PC-9 (cell line): ENCODE measurements around the gene SLC6A3. TPM values are rescaled to one million over a fixed set of nuclear protein-coding genes. Genes with fewer than 3 reads are reported as not detected.
A peak's percentile ranks its signal among the peaks of the same experiment; 100 is the strongest.

ENCODE experiments used
- BruUV-seq: library from RNA; stranded (reverse); fragments of 400-500 nt; replicated peaks from 2 replicates; lab custom pipeline; 2021; lab: Mats Ljungman, UMichigan
- CTCF ChIA-PET: fragments of 300-600 bp; sonication (Branson Sonifier 250); formaldehyde crosslinking; loops from one replicate; lab custom pipeline; 2022; ENCODE audit warnings: antibody characterized with exemption; lab: Charles Lee
- POLR2A ChIA-PET: fragments of 300-600 bp; sonication (Branson Sonifier 250); formaldehyde crosslinking; loops from one replicate; lab custom pipeline; 2022; ENCODE audit warnings: antibody characterized with exemption; ENCODE audit not compliant: unreplicated experiment; lab: Charles Lee
- DNase-seq, 2 experiments: peaks; one replicate each; pipeline versions ENCODE4 v3.0.0 to v3.0.0-alpha.2; 2015 to 2022; ENCODE audit warnings: mixed read lengths in 1 of 2
- H2AFZ ChIP-seq: fragments of 200-600 bp; sonication (generic); 2 replicates; pipeline ENCODE4 v1.8.1; 2017; ENCODE audit warnings: antibody characterized with exemption
- H3F3A ChIP-seq: fragments of 200-600 bp; sonication (generic); 2 replicates; pipeline ENCODE4 v1.8.1; 2017; ENCODE audit warnings: antibody characterized with exemption, mild to moderate bottlenecking, low read depth; ENCODE audit not compliant: insufficient read depth
- H3K27ac ChIP-seq: fragments of 200-600 bp; sonication (generic); 2 replicates; pipeline ENCODE4 v1.6.1; 2016; ENCODE audit warnings: mixed run types
- H3K27me3 ChIP-seq: fragments of 200-600 bp; sonication (generic); 2 replicates; pipeline ENCODE4 v1.6.1; 2016; ENCODE audit warnings: low read depth, mixed run types; ENCODE audit not compliant: insufficient read depth
- H3K36me3 ChIP-seq: fragments of 200-600 bp; sonication (generic); 2 replicates; pipeline ENCODE4 v1.6.1; 2016; ENCODE audit warnings: low read depth, mixed run types
- H3K4me1 ChIP-seq: fragments of 200-600 bp; sonication (generic); replicated peaks from 2 replicates; pipeline ENCODE4 v1.6.1; 2016; ENCODE audit warnings: mixed run types; ENCODE audit not compliant: insufficient read depth
- H3K4me2 ChIP-seq: fragments of 200-600 bp; sonication (generic); 2 replicates; pipeline ENCODE4 v1.6.1; 2017; ENCODE audit warnings: mixed run types
- H3K4me3 ChIP-seq: fragments of 200-600 bp; sonication (generic); 2 replicates; pipeline ENCODE4 v1.6.1; 2016; ENCODE audit warnings: mixed run types
- H3K79me2 ChIP-seq: fragments of 200-600 bp; sonication (generic); 2 replicates; pipeline ENCODE4 v1.6.1; 2017; ENCODE audit warnings: low read depth, mixed run types
- H3K9me2 ChIP-seq: fragments of 200-600 bp; sonication (generic); 2 replicates; pipeline ENCODE4 v1.8.1; 2017; ENCODE audit warnings: mild to moderate bottlenecking; ENCODE audit not compliant: insufficient read depth
- H3K9me3 ChIP-seq: fragments of 200-600 bp; sonication (generic); 2 replicates; pipeline ENCODE4 v1.8.1; 2016; ENCODE audit warnings: low read depth; ENCODE audit not compliant: insufficient read depth
- H4K20me1 ChIP-seq: fragments of 200-600 bp; sonication (generic); 2 replicates; pipeline ENCODE4 v1.8.1; 2017; ENCODE audit not compliant: insufficient read depth
- CTCF ChIP-seq: fragments of 200-600 bp; sonication (generic); conservative IDR thresholded peaks from 2 replicates; pipeline ENCODE4 v1.6.1; 2017; ENCODE audit warnings: mixed run types, antibody characterized with exemption, mild to moderate bottlenecking, moderate library complexity
- EZH2 ChIP-seq: fragments of 200-600 bp; sonication (generic); IDR thresholded peaks from 2 replicates; pipeline ENCODE4 v1.8.0; 2017; ENCODE audit warnings: antibody characterized with exemption, low read depth
- intact Hi-C: fragments of 100-400 bp; cut with micrococcal nuclease; formaldehyde crosslinking; loops from one replicate; pipeline ENCODE4 v1.10.0; 2022; ENCODE audit not compliant: unreplicated experiment
- total RNA-seq: library from RNA; stranded (reverse); gene quantifications from 2 replicates; pipeline ENCODE4 v1.2.3, GENCODE V29; 2021

The SLC6A3 gene
- total RNA-seq, 1 experiment from 2014 or later = not detected

GRCh38 chr5:1432296-1432695 is 12.9 kb downstream of the SLC6A3 start:
- Histone ChIP-seq H3K4me2 (no peak overlapping the region), H3K27ac (no peak overlapping the region), H3K9me2 (no peaks in the 10 kb centered on the region), H3K36me3 (no peaks in the 10 kb centered on the region), H3K9me3 (peaks cover 14% of the 10 kb centered on the region), H3K27me3 (peaks cover 99% of the 10 kb centered on the region), H3K4me1 (no peaks in the 10 kb centered on the region), H3K4me3 (no peak overlapping the region), H4K20me1 (no peaks in the 10 kb centered on the region), H2AFZ (no peak overlapping the region), H3K79me2 (no peaks in the 10 kb centered on the region), H3F3A (no peaks in the 10 kb centered on the region)
- no peak for DNase-seq
- ChIA-PET POLR2A (no interaction called here), CTCF (no interaction called here)
- intact Hi-C loops = no loop called here
- peak; percentile 91 for TF ChIP-seq EZH2
- no peak for TF ChIP-seq CTCF
- BruUV-seq = no TSS peak

- no peaks in the 10 kb centered on the region for H4K20me1 ChIP-seq
- H3K9me3 ChIP-seq = peaks cover 14% of the 10 kb centered on the region
- H3K36me3 ChIP-seq = no peaks in the 10 kb centered on the region
- H2AFZ ChIP-seq = no peak overlapping the region
- no peak overlapping the region for H3K27ac ChIP-seq
- ChIA-PET POLR2A (no interaction called here), CTCF (no interaction called here)
- DNase-seq = no peak
- peaks cover 99% of the 10 kb centered on the region for H3K27me3 ChIP-seq
- H3K4me1 ChIP-seq = no peaks in the 10 kb centered on the region
- H3K79me2 ChIP-seq = no peaks in the 10 kb centered on the region
- no peaks in the 10 kb centered on the region for H3K9me2 ChIP-seq
- H3F3A ChIP-seq = no peaks in the 10 kb centered on the region
- no peak overlapping the region for H3K4me2 ChIP-seq
- intact Hi-C loops = no loop called here
- TF ChIP-seq EZH2 (no peak), CTCF (no peak)
- H3K4me3 ChIP-seq = no peak overlapping the region
- BruUV-seq = no TSS peak
Observed at GRCh38 chr5:1431896-1432295, 13.3 kb downstream of the SLC6A3 start.

- CTCF ChIA-PET = no interaction called here
- POLR2A ChIA-PET = no interaction called here
- peaks cover 14% of the 10 kb centered on the region for H3K9me3 ChIP-seq
- H4K20me1 ChIP-seq = no peaks in the 10 kb centered on the region
- H3K9me2 ChIP-seq = no peaks in the 10 kb centered on the region
- intact Hi-C loops = no loop called here
- no peak overlapping the region for H2AFZ ChIP-seq
- no TSS peak for BruUV-seq
- H3K27ac ChIP-seq = no peak overlapping the region
- no peak overlapping the region for H3K4me2 ChIP-seq
- peaks cover 99% of the 10 kb centered on the region for H3K27me3 ChIP-seq
- no peaks in the 10 kb centered on the region for H3F3A ChIP-seq
- no peak for DNase-seq
- no peaks in the 10 kb centered on the region for H3K79me2 ChIP-seq
- TF ChIP-seq EZH2 = no peak
- TF ChIP-seq CTCF = no peak
- H3K4me1 ChIP-seq = no peaks in the 10 kb centered on the region
- no peaks in the 10 kb centered on the region for H3K36me3 ChIP-seq
- H3K4me3 ChIP-seq = no peak overlapping the region
Observed at GRCh38 chr5:1431021-1431811, 14.0 kb downstream of the SLC6A3 start.
